Hematopoietic multipotent progenitor cell treated with erythropoietin and hydrocortisone succinate and interleukin-3 and kit ligand, for 15 days (in vitro differentiated cells): ENCODE results near the gene AOPEP.

ENCODE experiments used
- DNase-seq: peaks from one replicate; pipeline ENCODE4 v3.0.0-alpha.2; 2015; ENCODE audit warnings: low spot score

Gene AOPEP

DNA sequence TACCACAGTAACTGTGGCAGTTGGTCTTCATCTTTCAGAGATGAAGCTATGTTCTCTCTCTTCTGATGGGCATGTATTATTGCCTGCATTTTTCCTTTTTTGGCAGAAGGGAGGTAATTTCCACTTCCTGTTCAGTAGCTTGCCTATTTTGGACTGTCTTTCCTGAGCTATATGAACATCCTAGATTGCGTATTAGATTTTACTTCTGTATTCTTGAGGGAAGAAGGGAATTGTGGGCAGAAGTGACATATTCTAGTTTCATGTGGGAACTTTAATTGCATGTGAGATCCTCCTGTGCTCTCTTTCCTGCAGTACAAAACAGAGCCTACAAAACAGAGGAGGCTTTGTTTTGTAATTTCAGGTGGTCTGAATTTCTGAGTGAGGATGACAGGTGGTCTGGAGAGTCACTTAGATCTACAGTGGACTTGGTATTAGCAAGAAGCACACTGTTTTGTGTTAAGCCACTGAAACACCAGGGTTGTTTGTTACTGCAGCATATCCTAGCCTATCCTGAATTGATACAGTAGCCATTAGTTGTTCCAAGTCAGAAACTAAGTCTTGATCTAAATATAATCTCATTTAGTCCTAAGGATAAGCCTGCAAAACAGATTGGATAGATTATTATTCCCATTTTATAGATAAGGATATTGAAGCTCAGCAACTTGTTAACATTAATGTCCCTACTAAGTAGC lies 68.1 kb downstream of the AOPEP start:
- no peak for DNase-seq

DNA sequence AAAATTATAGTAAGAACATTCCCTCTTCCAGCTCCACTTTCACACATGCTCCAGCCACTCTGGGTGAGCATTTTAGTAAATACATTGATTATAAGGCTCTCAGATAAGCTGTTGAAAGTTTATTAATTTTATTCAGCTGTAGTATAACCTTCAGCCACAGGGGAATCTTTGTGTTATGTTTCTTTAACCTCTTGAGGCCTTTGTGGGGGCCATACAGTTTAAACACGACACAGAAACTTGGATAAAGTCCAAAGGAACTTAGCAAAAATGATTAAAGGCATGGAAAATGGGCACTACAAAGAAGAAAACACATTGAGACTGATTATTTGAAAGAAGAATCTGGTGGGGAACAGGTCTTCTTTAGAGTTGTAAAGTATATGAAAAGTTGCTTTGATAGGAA lies 70.2 kb downstream of the AOPEP start:
- DNase-seq = no peak

DNA sequence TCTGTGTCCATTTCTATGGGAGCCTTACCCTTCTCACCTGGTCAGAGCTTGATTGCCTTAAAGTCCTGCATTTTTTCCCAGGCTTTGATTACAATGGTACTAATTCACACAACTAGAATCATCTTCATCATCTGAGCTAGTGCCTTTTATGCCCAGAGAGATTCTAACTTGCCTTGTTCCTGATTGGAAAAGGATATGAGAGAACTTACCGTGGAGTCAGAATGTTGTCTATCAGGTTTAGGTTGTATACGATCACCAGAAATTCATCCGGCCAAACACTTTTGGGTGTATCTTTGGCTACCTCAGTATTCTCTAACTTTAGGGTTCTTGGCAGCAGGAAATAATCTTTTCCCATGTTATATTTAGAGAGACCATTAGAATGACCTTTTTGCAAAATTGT lies 71.7 kb downstream of the AOPEP start:
- no peak for DNase-seq

DNA sequence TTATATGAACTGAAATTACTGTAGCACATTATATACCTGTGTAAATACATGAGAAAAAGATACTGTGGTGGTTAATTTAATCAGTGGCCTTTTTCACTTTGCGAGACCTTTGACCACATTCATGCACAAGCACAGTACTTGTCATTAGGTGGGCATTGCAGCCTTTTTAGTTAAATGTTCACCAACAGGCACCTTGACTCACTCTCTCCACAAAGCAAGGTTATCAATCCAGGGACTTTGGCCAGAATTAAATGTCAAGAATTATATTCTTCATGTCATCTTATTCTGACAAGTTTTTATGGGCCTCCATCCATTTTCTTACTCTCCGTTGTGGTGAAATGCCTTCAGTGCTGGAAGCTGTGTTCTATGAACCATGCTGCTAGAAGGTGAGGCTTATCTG lies 72.2 kb downstream of the AOPEP start:
- DNase-seq = no peak

- DNase-seq = no peak
These were observed 73.2 kb downstream of the AOPEP start for GRCh38 chr9:94799578-94800264.

- DNase-seq = no peak
These were observed 74.1 kb downstream of the AOPEP start for GRCh38 chr9:94800424-94801117.

DNA sequence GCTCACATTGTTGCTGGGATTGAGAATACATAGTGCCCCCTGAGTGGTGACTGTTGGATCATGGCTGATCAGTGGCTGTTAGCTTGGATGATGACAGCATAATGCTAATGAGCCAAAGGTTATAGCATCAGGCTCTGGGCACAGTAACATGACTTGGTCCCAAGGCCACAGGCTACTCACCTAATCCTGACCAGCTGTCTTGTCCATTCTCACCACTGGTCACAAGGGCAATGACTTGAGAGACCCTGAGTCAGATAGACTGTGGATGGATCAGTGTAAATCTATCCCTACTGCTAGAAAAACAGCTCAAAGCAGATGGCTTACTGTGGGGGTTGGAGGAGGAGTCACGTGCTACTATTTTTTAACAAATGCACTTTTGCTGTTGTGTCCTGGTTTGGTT lies 74.7 kb downstream of the AOPEP start:
- no peak for DNase-seq

DNA sequence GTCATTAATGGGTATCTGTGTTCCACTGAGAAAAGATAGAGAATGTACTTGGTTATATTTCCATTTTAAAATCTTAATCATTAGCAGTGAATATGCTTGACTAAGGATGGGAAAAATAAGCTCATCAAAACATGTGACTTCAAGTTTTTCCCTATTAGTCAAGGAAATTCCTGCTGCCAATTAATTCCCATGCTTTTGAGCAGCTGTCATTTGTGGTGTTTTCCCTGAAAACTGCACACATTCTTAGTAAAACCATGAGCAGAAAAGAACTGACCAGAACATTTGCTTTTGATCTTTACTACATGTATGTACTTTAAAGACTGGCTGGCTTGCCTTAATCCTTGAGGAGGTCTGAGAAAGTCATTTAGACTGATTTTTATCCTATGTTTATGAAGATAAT lies 75.2 kb downstream of the AOPEP start:
- DNase-seq = no peak

DNA sequence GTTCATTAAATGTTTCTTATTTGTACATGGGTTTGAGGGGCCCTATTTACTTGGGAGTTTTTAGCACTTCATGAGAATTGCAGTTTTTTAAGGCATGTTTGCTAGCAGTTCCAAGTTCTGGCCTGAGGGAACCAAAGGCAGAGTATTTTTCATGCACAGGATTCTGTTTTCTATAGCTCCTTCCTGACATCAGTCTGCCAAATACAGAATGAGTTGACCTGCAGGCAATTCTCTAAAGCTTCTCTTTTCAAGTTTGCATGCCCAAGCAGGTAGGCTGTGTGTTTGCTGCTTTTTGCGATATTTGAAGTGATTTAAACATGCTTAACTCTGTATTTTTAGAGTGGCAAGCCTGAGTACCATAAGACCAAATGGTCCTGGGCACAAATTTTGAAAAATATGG lies 75.8 kb downstream of the AOPEP start:
- DNase-seq = no peak

DNA sequence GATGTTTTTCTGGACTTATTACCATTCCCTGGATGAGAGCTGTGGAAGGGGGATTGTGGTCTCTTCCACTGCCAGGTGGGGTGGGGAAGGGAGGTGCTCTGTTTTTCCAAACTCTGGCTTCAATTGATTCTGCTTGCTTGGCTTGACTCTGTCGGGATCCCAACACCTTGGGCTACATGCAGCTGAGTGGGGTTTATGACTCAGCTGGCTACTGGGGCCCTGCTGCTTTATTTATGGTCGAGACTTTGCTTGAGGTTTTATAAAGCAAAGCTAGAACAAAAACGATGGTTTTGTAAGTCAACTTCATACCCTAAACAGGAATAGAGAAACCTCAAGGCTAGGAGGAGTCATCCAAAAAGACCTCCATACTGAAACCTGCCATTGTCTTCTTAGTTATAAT lies 76.3 kb downstream of the AOPEP start:
- DNase-seq = no peak

DNA sequence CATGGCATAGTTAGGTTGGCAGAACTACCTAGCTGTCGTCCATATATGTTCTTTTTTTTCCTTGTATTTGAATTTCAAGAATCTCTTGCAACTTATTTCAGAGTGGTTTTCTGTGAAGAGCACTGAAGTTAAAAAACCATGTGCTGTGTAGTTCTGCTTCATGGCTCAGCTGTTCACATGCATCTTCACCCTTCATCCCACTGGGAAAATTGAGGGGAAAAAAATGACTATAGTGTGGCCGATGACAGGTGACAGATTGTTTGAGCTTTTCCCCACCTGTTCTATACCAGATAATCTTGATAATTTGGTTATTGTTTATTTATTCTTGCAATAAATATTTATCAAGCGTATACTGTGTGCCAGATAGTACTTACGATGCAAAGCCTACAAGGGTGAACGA lies 77.8 kb downstream of the AOPEP start:
- DNase-seq = no peak

DNA sequence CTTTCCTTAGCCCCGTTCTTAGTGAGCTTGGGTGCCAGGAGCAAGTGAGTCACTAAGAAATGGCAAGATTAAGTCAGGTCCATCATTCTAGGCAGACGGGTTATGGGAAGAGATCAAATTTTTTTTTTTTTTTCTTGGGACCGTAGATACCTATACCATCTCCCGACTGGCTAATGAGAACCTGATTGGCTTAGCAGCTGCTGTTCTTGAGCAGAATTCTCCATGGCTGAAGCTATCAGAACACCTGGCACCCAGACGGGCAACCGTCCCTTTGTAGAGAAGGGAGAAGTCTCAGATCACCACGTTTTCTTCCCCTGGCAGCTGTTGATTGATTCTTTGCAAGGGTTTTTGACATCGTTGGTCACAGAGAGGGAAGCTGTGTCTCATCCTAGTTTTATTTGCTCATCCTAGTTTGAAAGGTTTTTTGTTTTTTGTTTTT lies 78.6 kb downstream of the AOPEP start:
- no peak for DNase-seq

DNA sequence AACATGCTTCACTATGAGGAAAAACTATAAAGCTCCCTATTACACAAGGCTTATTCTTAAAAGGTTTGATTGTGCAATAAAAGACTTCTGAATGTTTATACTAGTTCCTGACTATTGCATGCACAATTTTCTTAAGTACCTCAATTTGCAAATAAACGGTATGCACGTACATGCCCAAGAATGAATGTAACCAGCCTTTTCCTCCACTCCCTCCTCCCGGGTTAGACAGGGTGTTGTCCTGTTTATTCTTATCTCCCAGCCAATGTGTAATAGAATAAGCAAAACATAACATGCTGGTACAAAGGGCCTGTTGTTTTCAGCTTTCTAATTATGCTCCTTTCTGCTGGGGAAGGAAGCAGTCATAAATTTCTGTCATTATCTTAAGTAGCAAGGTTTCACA lies 79.1 kb downstream of the AOPEP start:
- DNase-seq = no peak

DNA sequence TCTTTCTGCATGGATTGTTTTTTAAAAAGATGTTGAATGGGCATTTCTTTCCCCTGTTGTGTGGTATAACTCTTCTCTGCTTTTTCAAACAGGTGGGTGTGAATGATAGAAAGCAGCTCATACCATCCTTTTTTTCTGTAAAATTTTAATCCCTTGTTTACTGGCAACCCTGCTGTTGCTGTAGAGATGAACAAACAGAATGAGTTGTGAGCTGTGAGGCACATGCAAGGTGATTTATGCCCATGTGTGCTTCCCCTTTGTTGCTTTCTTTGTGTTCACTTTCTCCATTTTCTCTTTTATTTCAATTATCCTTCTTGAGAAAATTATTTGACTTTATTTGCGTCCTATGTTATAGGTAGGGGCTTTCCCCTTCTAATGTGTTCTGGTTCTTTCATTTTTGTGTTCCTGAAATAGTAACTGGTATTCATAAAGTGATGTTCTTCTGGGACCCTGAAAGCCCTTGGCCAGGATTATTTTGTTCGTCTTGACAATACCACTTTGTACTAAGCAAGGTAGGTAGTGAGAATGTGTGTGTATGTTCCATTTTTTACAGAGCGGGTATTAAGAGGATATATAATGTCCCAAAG lies 79.9 kb downstream of the AOPEP start:
- no peak for DNase-seq

GRCh38 chr9:94807556-94807955 lies 81.1 kb downstream of the AOPEP start:
- no peak for DNase-seq

- no peak for DNase-seq
These were observed 82.6 kb downstream of the AOPEP start for GRCh38 chr9:94808926-94809700.

DNA sequence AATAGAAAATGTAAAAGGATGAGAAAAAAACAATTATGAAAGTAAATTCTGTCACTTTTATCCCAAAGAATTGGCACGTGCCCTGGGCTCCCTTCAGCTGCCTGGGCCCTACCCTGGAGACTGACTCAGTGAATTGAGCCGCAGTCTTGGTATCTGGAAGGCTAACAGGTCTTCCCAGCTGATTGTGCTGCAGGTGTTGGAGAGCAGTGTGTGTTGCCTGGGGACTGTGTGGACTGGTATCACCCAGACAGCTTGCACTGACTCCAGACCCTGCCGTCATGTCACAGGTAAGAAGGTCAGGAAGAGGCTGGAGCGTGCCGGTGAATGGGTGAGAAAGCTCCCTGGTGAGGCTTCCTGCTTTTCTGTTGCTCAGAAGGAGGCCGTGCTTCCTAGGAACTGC lies 83.3 kb downstream of the AOPEP start:
- no peak for DNase-seq

DNA sequence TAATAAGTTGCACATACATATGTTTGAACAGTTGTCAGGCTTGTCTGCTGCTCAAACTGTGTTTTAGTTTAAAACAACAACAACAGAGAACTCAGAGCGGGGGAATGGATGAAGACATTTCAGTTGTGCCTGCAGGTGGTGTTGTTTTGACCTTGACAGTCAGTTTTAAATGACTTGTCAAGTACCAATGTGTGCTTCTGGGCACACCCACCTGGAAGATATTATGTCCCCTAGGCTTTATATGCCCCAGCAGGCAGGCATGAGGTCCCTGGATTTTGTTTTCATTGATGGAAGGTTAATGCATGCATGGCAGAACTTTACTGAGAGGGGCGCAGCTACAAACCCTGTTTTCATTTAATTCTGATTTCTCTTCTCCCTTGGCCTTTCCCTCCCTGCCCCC lies 84.6 kb downstream of the AOPEP start:
- no peak for DNase-seq

GRCh38 chr9:94812343-94812742 lies 85.8 kb downstream of the AOPEP start:
- no peak for DNase-seq

DNA sequence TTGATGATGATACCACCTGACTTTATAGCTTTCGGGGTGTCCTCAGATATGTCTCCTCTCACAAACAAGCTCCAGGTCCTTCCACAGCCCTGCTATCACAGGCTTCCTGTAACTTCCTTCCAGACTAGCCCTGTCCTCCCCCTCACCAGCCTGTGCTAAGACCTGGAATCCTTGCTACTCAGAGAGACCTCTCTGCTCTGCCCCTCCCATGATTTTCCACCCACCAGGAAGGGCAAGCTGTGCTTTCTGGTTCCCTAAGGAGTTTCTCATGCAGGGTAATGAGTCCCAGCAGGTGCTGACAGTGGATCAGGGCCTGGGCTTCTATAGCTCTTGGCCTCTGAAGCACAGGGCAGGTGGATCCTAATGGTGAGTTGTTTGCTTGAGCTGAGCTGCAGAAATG lies 86.9 kb downstream of the AOPEP start:
- DNase-seq = no peak

DNA sequence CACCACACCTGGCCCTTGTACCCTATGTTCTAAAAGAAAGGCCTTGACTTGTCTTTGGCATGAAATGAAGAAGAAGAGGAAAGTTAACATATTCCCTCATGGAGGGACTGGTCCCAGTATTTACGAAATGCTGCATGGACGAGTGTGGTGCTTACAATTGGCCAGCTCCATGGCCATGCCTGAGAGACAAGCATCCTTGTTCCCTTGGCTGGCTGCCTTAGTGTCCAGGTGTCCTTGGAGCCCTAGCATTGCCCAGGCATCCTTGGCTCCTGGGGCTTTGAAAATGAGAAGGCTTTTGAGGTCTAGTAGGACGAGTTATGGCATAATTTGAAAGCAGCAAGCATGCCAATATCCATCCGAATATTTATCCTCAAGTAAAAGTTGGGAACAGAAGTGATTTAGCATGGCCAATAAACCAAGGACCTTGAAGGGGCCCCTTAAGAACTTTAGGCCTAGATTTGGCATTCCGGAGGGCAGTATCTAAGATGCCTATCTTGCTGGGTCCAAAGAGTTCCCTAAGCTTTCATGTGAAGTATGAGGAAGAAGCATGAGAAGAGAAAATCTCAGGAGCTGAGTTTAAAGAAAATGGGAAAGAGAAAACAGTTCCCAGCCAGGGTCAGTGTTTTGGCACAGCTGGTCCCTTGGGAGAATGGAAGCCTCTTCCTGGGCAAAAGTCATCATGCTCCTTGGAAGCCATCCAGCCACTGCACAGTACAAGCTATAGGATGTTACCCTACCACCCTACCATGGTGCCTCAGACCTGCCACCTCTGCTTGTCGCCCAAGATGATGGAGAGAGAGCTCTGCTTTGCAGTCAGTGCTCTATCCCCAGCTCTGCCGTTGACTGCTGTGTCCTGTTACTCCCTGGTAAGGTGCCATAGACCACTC lies 91.0 kb downstream of the AOPEP start:
- DNase-seq = no peak
